ENCODE measurements around the gene SLC25A53.

DNA sequence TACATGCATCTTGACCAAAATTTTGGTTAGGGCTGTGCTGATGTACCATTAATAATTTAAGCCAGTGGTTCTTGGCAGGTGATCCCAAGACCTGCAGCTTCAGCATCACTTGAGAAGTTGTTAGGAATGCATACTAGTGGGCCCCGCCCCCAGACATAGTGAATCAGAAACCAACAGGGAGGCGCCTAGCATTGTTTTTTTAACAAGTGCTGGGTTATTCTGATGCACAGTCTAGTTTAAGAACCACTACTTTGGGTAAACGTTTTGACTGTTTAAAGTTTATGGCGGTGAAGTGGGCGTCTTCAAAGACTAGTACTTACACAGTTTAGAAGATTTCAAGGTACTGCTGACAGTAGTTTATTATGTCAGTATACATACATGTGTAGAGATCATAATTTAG, 33.0 kb upstream of the SLC25A53 start:
- TF ChIP-seq, protein P1, sequence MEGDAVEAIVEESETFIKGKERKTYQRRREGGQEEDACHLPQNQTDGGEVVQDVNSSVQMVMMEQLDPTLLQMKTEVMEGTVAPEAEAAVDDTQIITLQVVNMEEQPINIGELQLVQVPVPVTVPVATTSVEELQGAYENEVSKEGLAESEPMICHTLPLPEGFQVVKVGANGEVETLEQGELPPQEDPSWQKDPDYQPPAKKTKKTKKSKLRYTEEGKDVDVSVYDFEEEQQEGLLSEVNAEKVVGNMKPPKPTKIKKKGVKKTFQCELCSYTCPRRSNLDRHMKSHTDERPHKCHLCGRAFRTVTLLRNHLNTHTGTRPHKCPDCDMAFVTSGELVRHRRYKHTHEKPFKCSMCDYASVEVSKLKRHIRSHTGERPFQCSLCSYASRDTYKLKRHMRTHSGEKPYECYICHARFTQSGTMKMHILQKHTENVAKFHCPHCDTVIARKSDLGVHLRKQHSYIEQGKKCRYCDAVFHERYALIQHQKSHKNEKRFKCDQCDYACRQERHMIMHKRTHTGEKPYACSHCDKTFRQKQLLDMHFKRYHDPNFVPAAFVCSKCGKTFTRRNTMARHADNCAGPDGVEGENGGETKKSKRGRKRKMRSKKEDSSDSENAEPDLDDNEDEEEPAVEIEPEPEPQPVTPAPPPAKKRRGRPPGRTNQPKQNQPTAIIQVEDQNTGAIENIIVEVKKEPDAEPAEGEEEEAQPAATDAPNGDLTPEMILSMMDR (conservative IDR thresholded peaks at IDR 0.05; ENCODE audit: low read depth in 2 of 2), result no peak
- TF ChIP-seq EZH2 (IDR thresholded peaks at IDR 0.05; ENCODE audit: low read depth, unreplicated experiment) (no peak), JUNB (IDR thresholded peaks at IDR 0.05; ENCODE audit: unreplicated experiment) (no peak), ZNF114 (CRISPR knock-in tag; IDR thresholded peaks at IDR 0.05) (no peak), EZH2phosphoT487 (IDR thresholded peaks at IDR 0.05; ENCODE audit: unreplicated experiment) (no peak)
- TF ChIP-seq, protein P2, sequence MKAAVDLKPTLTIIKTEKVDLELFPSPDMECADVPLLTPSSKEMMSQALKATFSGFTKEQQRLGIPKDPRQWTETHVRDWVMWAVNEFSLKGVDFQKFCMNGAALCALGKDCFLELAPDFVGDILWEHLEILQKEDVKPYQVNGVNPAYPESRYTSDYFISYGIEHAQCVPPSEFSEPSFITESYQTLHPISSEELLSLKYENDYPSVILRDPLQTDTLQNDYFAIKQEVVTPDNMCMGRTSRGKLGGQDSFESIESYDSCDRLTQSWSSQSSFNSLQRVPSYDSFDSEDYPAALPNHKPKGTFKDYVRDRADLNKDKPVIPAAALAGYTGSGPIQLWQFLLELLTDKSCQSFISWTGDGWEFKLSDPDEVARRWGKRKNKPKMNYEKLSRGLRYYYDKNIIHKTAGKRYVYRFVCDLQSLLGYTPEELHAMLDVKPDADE (IDR thresholded peaks at IDR 0.05), result no peak
